Coronary artery (tissue), 2 donors: ENCODE data around the gene UBE2QL1.

Source experiments
- DNase-seq: peaks from one replicate; pipeline ENCODE4 v3.0.0-alpha.2; 2017; ENCODE audit warnings: low spot score
- H3K27ac ChIP-seq, 2 donors: fragments of 200-600 bp; sonication (generic); one replicate each; pipeline ENCODE4 v1.5.1; 2016 to 2019
- H3K4me3 ChIP-seq: fragments of 200-600 bp; sonication (generic); 2 replicates; pipeline ENCODE4 v1.5.1; 2016; ENCODE audit warnings: mild to moderate bottlenecking, moderate library complexity
- TF ChIP-seq, protein P1 (sequence below): fragments of 200-600 bp; sonication (generic); IDR thresholded peaks from one replicate; pipeline ENCODE4 v1.5.1; 2019; ENCODE audit warnings: antibody characterized with exemption

Gene UBE2QL1

DNA sequence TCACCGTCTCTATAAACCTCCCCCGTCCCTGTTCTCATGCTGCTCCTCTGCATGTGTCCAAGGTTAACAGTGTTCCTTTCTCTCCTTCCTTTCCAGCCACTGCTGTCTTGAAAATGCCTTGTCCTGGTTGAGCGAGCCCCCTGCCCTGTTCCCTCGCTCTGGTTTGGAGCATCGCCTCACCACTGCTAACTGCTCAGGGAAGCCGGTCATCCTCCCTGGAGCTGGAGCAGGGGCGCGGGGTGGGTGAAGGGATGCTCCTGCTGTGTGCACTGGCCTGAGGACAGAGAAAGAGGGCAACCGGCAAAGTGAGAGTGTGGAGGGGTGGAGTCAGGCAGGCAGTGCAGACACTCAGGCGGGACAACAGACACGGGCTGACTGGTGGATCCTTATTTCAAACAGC, 19.4 kb downstream of the UBE2QL1 start:
- Histone ChIP-seq H3K4me3 (no peak overlapping the region), H3K27ac (no peak overlapping the region)
- TF ChIP-seq, protein P1, sequence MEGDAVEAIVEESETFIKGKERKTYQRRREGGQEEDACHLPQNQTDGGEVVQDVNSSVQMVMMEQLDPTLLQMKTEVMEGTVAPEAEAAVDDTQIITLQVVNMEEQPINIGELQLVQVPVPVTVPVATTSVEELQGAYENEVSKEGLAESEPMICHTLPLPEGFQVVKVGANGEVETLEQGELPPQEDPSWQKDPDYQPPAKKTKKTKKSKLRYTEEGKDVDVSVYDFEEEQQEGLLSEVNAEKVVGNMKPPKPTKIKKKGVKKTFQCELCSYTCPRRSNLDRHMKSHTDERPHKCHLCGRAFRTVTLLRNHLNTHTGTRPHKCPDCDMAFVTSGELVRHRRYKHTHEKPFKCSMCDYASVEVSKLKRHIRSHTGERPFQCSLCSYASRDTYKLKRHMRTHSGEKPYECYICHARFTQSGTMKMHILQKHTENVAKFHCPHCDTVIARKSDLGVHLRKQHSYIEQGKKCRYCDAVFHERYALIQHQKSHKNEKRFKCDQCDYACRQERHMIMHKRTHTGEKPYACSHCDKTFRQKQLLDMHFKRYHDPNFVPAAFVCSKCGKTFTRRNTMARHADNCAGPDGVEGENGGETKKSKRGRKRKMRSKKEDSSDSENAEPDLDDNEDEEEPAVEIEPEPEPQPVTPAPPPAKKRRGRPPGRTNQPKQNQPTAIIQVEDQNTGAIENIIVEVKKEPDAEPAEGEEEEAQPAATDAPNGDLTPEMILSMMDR = no peak
- DNase-seq = no peak

DNA sequence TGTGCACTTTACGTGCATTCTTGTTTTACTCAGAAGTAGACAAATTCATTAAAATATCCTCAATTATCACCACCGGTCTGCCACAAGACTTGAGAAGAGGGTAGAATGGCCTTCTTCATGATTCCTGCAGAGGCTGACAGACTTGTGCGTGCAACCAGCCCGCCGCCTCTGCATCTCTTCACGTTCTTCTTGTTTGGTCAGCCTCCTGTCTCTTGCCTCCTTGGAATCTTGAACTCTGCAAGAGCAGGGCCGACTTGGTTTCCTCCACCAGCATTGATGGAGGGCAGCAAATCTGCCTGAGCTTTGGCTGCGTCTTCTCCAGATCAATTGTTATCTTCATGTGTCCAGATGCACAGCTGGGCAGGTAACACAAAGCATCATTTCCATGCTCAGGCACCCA, 20.2 kb downstream of the UBE2QL1 start:
- H3K4me3 ChIP-seq = no peak overlapping the region
- no peak for DNase-seq
- no peak overlapping the region for H3K27ac ChIP-seq
- TF ChIP-seq, protein P1 = no peak

DNA sequence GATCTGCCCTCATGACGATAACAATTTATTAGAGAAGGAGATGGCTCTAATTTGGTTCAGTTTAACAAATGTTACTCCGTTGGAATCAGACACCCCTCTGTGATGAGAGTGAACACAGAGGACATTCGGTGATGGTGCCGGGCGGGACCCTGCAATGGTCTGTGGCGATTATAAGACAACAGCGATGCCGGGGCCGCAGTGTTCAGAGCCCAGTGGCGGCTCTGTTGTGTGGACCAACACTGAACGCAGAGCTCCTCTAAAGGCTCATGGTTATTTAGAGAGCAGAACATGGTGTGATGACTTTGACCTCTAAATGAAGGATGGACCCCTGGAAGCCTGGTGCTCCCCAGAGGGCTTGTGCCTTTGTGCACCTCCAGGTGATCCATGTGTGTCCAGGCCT, 21.2 kb downstream of the UBE2QL1 start:
- Histone ChIP-seq H3K4me3 (no peak overlapping the region), H3K27ac (no peak overlapping the region)
- DNase-seq = no peak
- TF ChIP-seq, protein P1 = no peak

DNA sequence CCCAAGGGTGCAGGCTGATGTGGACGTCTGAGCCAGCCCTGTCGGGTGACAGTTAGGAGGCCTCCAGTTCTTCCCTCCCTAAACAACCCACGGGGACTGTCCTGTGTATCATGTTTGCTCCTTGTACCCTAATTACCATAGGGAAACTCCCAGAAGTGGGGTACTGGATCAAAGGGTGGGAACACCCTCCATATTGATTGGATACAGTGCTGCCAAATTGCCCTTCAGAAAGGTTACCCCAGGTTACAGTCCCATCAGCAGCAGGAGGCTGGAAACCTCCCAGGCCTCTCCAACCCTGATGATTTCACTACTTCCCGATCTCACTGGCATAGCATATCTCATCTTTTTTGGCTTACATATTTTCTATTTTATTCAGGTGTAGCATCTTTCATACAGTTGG, 22.0 kb downstream of the UBE2QL1 start:
- Histone ChIP-seq H3K4me3 (no peak overlapping the region), H3K27ac (no peak overlapping the region)
- no peak for DNase-seq
- TF ChIP-seq, protein P1 = no peak

DNA sequence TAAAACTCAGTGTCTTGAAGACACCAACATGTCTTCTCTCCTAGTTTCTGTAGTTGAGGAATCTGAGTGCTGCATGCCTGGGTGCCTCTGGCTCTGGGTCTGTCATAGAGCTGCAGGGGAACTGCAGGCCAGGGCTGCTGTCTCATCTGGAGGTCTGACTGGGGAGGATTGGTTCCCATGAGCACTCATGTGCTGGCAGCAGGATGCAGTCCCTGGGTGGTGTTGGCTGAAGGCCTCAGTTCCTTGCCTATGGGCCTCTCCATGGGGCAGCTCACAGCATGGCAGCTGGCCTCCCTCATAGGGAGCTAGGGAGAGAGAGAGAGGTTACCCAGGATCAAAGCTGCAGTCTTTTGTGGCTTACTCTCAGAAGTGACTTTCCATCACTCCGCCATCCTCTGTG, 22.6 kb downstream of the UBE2QL1 start:
- TF ChIP-seq, protein P1 = no peak
- no peak overlapping the region for H3K4me3 ChIP-seq
- no peak overlapping the region for H3K27ac ChIP-seq
- DNase-seq = no peak

DNA sequence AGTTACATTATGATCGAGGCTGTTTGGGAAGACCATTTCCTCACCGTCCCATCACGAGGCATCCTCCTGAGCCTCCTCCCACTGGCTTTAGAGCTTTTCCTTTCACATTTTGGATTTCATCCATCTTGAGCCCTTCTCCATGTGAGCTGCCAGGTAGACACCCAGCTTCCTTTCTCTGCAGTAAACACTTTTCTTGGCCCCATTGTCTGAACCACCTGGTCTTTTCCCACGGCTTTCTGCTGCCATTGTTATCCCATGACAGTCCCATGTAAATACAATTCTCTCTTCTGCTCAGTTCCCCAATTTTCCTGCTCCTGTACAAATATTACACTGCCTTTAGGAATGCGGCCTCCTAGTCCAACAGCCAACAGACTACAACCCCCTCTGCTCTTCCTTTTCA, 24.1 kb downstream of the UBE2QL1 start:
- Histone ChIP-seq H3K27ac (no peak overlapping the region), H3K4me3 (no peak overlapping the region)
- TF ChIP-seq, protein P1 = no peak
- DNase-seq = no peak

- H3K27ac ChIP-seq = no peak overlapping the region
- TF ChIP-seq, protein P1 = no peak
- DNase-seq = peak; percentile 11
- H3K4me3 ChIP-seq = no peak overlapping the region
These were observed 24.6 kb downstream of the UBE2QL1 start for GRCh38 chr5:6473284-6473683.
